ENCODE measurements around the gene CDK18.

CDK18 gene

GRCh38 chr1:205492201-205492667 is 12.2 kb upstream of the CDK18 start:
- no peak for DNase-seq (ENCODE audit: low read depth)
- no peak overlapping the region for H3K4me3 ChIP-seq (ENCODE audit: low read length)
- TF ChIP-seq CTCF (conservative IDR thresholded peaks at IDR 0.05; ENCODE audit: low read depth, low read length) = no peak

GRCh38 chr1:205492774-205493173 is 11.7 kb upstream of the CDK18 start:
- no peak for DNase-seq (ENCODE audit: low read depth)
- no peak overlapping the region for H3K4me3 ChIP-seq (ENCODE audit: low read length)
- no peak for TF ChIP-seq CTCF (conservative IDR thresholded peaks at IDR 0.05; ENCODE audit: low read depth, low read length)

GRCh38 chr1:205493241-205494085 is 11.0 kb upstream of the CDK18 start:
- peak; percentile 68 for DNase-seq (ENCODE audit: low read depth)
- no peak for TF ChIP-seq CTCF (conservative IDR thresholded peaks at IDR 0.05; ENCODE audit: low read depth, low read length)
- H3K4me3 ChIP-seq (ENCODE audit: low read length) = no peak overlapping the region

GRCh38 chr1:205494115-205494514 is 10.4 kb upstream of the CDK18 start:
- no peak overlapping the region for H3K4me3 ChIP-seq (ENCODE audit: low read length)
- TF ChIP-seq CTCF (conservative IDR thresholded peaks at IDR 0.05; ENCODE audit: low read depth, low read length) = no peak
- no peak for DNase-seq (ENCODE audit: low read depth)

- H3K4me3 ChIP-seq (ENCODE audit: low read length) = no peak overlapping the region
- no peak for TF ChIP-seq CTCF (conservative IDR thresholded peaks at IDR 0.05; ENCODE audit: low read depth, low read length)
- DNase-seq (ENCODE audit: low read depth) = no peak
Observed at GRCh38 chr1:205495237-205495823, 9.1 kb upstream of the CDK18 start.

- DNase-seq (ENCODE audit: low read depth) = no peak
- TF ChIP-seq CTCF (conservative IDR thresholded peaks at IDR 0.05; ENCODE audit: low read depth, low read length) = no peak
- no peak overlapping the region for H3K4me3 ChIP-seq (ENCODE audit: low read length)
Observed at GRCh38 chr1:205496661-205497060, 7.8 kb upstream of the CDK18 start.

- no peak for TF ChIP-seq CTCF (conservative IDR thresholded peaks at IDR 0.05; ENCODE audit: low read depth, low read length)
- DNase-seq (ENCODE audit: low read depth) = no peak
- no peak overlapping the region for H3K4me3 ChIP-seq (ENCODE audit: low read length)
Observed at GRCh38 chr1:205497351-205497750, 7.1 kb upstream of the CDK18 start.

Measured in retinal pigment epithelial cell (primary cell).